Measurements from ENCODE around the gene LIN37. TPM values are rescaled to one million over a fixed set of nuclear protein-coding genes. Genes with fewer than 3 reads are reported as not detected.

The LIN37 gene
- total and polyA plus RNA-seq, 2 donors (not counting 3 experiments of a cell fraction or from before 2014, with no cell fraction given), result 11.3 to 21.4 TPM

DNA sequence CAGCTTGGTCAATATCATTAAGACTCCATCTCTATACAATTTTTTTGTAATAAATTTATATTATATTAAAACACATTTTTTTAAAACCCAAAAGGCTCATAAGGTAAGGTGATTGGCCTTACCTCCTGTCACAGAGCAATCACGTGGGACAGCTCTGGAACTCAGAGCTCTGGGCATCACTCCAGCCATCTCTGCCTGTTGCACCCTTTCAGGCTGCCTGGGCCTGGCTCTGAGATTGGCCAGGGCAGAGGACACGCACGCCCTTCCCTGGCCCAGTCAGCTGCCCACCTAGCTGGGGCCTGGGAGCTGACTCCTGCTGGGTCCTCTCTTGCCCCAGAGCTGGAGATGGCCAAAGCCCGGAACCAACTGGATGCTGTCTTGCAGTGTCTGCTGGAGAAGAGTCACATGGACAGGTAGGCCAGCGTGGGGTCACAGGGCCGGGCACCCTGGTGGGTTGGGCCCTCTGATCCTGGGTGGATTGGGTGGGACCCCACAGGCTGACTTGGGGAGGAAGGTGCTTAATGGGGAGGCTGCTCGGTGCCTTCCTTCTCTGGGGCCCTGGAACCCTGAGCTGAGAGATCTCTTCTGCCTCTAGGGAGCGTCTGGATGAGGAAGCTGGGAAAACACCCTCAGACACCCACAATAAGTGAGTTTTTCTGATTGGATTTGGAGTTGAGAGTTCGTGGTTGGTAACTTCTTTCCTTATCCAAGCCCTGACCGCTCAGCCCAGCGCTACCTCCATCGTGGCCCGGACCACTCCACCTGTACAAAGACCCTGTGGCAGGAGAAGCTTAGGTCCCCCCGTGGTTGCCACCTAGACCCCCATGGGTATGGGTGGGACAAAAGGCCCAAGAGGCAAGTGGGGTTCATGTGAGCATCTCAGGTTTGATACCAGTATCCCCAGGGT lies 3.7 kb downstream of the LIN37 start:
- ChIA-PET POLR2A (no interaction called here), CTCF (no interaction called here)
- TF ChIP-seq, protein P1, sequence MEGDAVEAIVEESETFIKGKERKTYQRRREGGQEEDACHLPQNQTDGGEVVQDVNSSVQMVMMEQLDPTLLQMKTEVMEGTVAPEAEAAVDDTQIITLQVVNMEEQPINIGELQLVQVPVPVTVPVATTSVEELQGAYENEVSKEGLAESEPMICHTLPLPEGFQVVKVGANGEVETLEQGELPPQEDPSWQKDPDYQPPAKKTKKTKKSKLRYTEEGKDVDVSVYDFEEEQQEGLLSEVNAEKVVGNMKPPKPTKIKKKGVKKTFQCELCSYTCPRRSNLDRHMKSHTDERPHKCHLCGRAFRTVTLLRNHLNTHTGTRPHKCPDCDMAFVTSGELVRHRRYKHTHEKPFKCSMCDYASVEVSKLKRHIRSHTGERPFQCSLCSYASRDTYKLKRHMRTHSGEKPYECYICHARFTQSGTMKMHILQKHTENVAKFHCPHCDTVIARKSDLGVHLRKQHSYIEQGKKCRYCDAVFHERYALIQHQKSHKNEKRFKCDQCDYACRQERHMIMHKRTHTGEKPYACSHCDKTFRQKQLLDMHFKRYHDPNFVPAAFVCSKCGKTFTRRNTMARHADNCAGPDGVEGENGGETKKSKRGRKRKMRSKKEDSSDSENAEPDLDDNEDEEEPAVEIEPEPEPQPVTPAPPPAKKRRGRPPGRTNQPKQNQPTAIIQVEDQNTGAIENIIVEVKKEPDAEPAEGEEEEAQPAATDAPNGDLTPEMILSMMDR (IDR thresholded peaks at IDR 0.05; ENCODE audit: extremely low read depth in 1 of 2, insufficient read depth in 1 of 2, low read depth in 1 of 2, low read length in 2 of 2), result no peak
- TF ChIP-seq MAX (IDR thresholded peaks at IDR 0.05; ENCODE audit: insufficient read depth, insufficient read length) (no peak), POLR2A (IDR thresholded peaks at IDR 0.05; ENCODE audit: low read depth, low read length) (no peak), GATA2 (IDR thresholded peaks at IDR 0.05; ENCODE audit: insufficient read depth, insufficient read length, low read depth, low read length) (no peak), POLR2AphosphoS5 (IDR thresholded peaks at IDR 0.05; ENCODE audit: insufficient read depth, low read depth, low read length) (no peak), JUN (IDR thresholded peaks at IDR 0.05; ENCODE audit: borderline replicate concordance, insufficient read depth, insufficient read length, low read depth) (no peak), FOS (IDR thresholded peaks at IDR 0.05; ENCODE audit: borderline replicate concordance, insufficient read depth, low read length) (no peak), EZH2 (IDR thresholded peaks at IDR 0.05; ENCODE audit: borderline replicate concordance, low read depth, low read length, severe bottlenecking) (no peak), MYC (IDR thresholded peaks at IDR 0.05; ENCODE audit: low read depth, low read length) (no peak)
- H3K27me3 ChIP-seq (ENCODE audit: control insufficient read depth in 2 of 2, insufficient read depth in 2 of 2, low read length in 2 of 2), result no peaks in the 10 kb centered on the region
- H3K4me1 ChIP-seq (ENCODE audit: control insufficient read depth, extremely low read depth, insufficient read depth, low read length), result peaks cover 16% of the 10 kb centered on the region
- no peak overlapping the region for H3K4me2 ChIP-seq (ENCODE audit: insufficient read depth, low read length)
- H3K4me3 ChIP-seq (replicated peaks in 1 of 3; ENCODE audit: insufficient read depth in 1 of 3, low read depth in 1 of 3, low read length in 3 of 3), result no peak overlapping the region
- no TSS peak for BruUV-seq (replicated peaks)
- H3K9me3 ChIP-seq (replicated peaks; ENCODE audit: control insufficient read depth, insufficient read depth, low read length), result no peaks in the 10 kb centered on the region
- no peak overlapping the region for H3K9ac ChIP-seq (replicated peaks; ENCODE audit: extremely low read depth, insufficient read depth, low read length)
- H3K9me1 ChIP-seq (replicated peaks; ENCODE audit: control insufficient read depth, extremely low read depth, insufficient read depth, low read length), result no peaks in the 10 kb centered on the region
- DNase-seq (ENCODE audit: low read depth, low spot score) (no peak), FAIRE-seq (no peak)
- H3K79me2 ChIP-seq (ENCODE audit: control insufficient read depth, insufficient read depth, low read length), result peaks cover 12% of the 10 kb centered on the region
- dilution Hi-C loops (cut with MboI; ENCODE audit: extremely low pct_ligation_motif_present, low sequenced_read_pairs), result no loop called here
- H4K20me1 ChIP-seq (replicated peaks; ENCODE audit: control insufficient read depth, extremely low read depth, insufficient read depth, low read length), result no peaks in the 10 kb centered on the region
- peaks cover 0 to 13% of the 10 kb centered on the region in 2 experiments for H3K36me3 ChIP-seq (ENCODE audit: control insufficient read depth in 2 of 2, extremely low read depth in 1 of 2, insufficient read depth in 2 of 2, low read length in 2 of 2)
- no peak overlapping the region for H2AFZ ChIP-seq (ENCODE audit: low read depth, low read length)
- intact Hi-C loops (cut with micrococcal nuclease), result no loop called here
- H3K27ac ChIP-seq (ENCODE audit: insufficient read depth, low read depth, low read length), result no peak overlapping the region

All from endothelial cell of umbilical vein (primary cell).